ENCODE results near the gene NR4A1.

Gene NR4A1

GRCh38 chr12:52019113-52019770 is 32.0 kb upstream of the NR4A1 start:
- no peak for DNase-seq (ENCODE audit: low spot score)
- no peak for TF ChIP-seq CTCF (IDR thresholded peaks at IDR 0.05; ENCODE audit: borderline replicate concordance, control extremely low read depth, extremely low read depth, insufficient read depth, missing control alignments)
- in situ Hi-C loops (cut with MboI; ENCODE audit: low sequenced_read_pairs, unreplicated experiment), result no loop called here

DNA sequence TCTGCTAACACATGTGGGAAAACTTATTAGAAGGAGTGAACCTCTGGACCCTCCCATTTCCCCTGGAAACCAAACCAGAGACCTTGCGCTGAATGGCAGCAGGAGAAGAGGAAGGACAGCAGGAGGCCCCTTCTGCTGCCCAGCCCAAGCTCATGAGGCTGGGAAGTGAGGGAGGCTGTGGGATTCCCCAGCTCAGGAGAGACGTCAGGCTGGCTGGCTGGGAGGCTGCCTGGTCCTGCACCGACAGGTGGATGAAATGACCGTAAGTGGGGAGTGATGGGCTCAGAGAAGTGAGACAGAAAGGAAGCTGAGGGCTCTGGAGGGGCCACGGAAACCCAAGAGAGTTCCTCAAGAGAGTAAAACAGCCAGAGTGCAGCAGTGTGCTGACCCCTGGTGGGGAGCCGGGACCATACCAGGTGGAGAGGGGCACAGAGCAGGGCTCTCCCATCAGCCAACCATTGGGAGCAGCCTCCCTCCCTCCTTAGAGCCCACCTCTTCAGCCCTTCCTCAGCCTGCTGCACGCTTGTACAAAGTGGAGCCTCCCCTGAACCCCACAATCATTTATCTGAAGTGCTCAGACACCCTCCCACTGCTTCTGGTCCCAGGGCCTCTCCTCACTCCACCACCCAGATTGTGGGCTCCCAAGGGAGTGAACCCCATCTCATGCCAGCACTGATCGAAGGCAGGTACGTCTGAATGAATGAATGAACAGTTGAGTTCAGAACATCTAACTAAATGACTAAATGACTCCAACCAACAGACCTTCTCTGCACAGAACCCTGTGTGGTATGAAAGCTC is 30.5 kb upstream of the NR4A1 start:
- TF ChIP-seq CTCF (IDR thresholded peaks at IDR 0.05; ENCODE audit: borderline replicate concordance, control extremely low read depth, extremely low read depth, insufficient read depth, missing control alignments), result peak; percentile 72
- DNase-seq (ENCODE audit: low spot score), result peak; percentile 76
- in situ Hi-C loops (cut with MboI; ENCODE audit: low sequenced_read_pairs, unreplicated experiment), result no loop called here

DNA sequence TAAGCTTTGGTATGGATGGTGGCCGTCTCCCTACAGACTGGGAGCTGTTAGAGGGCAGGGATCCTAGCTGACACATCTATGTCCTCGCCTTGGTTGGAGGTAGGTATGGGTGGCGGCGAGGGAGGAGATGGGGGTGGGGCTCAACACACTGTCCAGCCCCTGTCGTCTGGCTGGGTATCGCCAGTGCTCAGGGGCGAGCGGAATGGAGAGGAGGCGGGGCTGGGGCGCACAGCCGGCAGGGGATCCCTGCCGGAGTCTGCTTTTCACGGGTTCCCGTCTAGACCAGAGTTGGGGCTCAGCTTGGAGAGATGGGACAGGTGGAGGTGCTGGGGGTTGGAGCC is 28.4 kb upstream of the NR4A1 start:
- TF ChIP-seq CTCF (IDR thresholded peaks at IDR 0.05; ENCODE audit: borderline replicate concordance, control extremely low read depth, extremely low read depth, insufficient read depth, missing control alignments), result no peak
- in situ Hi-C loops (cut with MboI; ENCODE audit: low sequenced_read_pairs, unreplicated experiment), result no loop called here
- DNase-seq (ENCODE audit: low spot score), result no peak

DNA sequence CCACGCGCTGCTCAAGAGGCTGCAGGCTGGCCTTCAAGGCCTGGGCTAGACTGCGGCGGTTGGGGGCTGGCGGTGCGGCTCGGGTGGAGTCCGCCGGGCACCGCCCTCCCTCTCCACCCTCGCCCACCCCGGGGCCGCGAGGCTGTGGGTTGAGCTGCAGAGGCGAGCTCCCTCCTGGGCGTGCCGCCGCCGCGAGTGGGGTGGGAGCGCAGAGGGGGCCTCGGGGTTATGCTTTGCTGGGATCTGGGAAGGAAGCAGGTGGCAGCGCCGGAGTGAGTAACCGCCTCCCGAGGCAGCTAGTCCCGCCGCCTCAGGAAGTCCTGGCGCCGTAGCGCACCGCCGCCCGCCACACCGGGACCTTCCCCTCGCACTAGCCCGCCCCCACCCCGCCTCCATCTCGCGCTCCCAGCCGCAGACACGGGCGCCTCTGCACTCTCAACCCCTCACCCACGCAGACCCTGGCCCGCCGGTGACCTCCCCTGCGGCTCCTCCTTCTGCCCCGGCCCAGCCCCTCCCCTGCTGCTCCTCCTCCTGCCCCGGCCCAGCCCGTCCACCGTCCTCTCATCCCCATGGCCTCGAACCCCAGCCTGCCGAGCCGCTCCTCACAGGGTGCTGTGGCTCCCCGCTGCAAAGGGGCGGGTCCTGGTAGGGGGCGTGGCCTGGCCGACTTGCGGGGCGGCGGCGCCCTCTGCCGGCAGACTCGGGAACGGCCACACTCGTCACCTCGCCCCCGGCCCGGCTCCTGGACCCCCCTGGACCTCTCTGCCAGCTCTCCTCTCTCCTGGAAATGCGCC is 27.9 kb upstream of the NR4A1 start:
- peak; percentile 95 for DNase-seq (ENCODE audit: low spot score)
- TF ChIP-seq CTCF (IDR thresholded peaks at IDR 0.05; ENCODE audit: borderline replicate concordance, control extremely low read depth, extremely low read depth, insufficient read depth, missing control alignments), result peak; percentile 94
- in situ Hi-C loops (cut with MboI; ENCODE audit: low sequenced_read_pairs, unreplicated experiment), result no loop called here

DNA sequence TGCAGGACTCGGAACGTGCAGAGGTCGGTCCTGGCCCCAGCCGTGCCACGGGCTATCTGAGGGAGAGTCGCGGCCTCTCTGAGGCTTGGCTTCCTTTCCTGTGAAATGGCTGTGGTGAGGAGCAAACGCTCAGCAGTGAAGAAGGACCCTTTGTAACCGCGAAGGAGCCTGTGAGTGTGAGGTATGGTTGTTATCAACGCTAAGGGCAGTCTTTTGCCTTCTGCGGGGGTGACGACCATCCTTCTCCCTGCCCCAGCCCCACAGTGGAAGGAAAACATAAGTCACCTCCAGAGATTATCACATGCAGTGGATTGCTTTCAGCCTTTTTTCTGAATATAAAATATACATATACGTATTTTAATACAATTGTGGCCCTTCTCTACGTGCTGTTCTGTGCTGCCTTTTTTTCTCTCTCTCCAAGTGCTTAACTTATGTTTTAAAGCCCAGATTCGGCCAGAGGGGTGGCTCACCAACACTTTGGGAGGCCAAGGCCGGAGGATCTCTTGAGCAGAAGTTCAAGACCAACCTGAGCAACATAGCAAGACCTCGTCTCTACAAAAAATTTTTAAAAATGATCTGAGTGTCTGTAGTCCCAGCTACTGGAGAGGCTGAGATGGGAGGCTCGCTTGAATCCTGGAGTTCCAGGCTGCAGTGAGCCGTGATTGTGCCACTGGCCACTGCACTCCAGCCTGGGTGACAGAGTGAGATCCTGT is 27.1 kb upstream of the NR4A1 start:
- in situ Hi-C loops (cut with MboI; ENCODE audit: low sequenced_read_pairs, unreplicated experiment), result no loop called here
- DNase-seq (ENCODE audit: low spot score), result no peak

More for the DNA sequence above, 27.1 kb upstream of the NR4A1 start:
- TF ChIP-seq CTCF (IDR thresholded peaks at IDR 0.05; ENCODE audit: borderline replicate concordance, control extremely low read depth, extremely low read depth, insufficient read depth, missing control alignments), result no peak

Data from GM13976 (cell line).